PC-9 (cell line): ENCODE measurements around the gene BUD31.

ENCODE experiments used
- EZH2 ChIP-seq: fragments of 200-600 bp; sonication (generic); IDR thresholded peaks from 2 replicates; pipeline ENCODE4 v1.8.0; 2017; ENCODE audit warnings: antibody characterized with exemption, low read depth
- TF ChIP-seq, protein P1 (sequence below): fragments of 200-600 bp; sonication (generic); conservative IDR thresholded peaks from 2 replicates; pipeline ENCODE4 v1.6.1; 2017; ENCODE audit warnings: mixed run types, antibody characterized with exemption, mild to moderate bottlenecking, moderate library complexity

DNA sequence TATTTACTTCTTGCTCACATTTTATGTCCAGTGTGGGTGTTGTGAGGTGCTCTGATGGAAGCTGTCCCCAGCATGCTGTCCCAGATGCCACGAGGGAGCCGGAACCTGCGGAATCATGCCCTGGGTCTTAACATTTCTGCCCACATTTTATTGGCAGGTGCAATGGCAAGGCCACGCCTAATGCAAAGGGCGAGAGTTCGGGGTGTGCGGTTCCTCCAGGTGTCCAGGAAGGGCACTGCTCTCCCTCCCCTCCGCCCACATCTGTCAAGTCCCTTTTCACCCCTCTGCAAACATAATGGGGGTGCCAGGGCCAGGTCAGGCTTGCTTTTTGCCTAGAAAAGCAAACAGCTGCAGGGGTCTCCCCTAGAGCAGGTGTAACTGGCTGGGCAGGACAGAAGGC lies 16.7 kb upstream of the BUD31 start:
- TF ChIP-seq EZH2, result no peak
- TF ChIP-seq, protein P1, sequence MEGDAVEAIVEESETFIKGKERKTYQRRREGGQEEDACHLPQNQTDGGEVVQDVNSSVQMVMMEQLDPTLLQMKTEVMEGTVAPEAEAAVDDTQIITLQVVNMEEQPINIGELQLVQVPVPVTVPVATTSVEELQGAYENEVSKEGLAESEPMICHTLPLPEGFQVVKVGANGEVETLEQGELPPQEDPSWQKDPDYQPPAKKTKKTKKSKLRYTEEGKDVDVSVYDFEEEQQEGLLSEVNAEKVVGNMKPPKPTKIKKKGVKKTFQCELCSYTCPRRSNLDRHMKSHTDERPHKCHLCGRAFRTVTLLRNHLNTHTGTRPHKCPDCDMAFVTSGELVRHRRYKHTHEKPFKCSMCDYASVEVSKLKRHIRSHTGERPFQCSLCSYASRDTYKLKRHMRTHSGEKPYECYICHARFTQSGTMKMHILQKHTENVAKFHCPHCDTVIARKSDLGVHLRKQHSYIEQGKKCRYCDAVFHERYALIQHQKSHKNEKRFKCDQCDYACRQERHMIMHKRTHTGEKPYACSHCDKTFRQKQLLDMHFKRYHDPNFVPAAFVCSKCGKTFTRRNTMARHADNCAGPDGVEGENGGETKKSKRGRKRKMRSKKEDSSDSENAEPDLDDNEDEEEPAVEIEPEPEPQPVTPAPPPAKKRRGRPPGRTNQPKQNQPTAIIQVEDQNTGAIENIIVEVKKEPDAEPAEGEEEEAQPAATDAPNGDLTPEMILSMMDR, result no peak
